ENCODE measurements around the gene TFAP2A. TPM values are rescaled to one million over a fixed set of nuclear protein-coding genes. Genes with fewer than 3 reads are reported as not detected.
A peak's percentile ranks its signal among the peaks of the same experiment; 100 is the strongest.

TFAP2A gene
- polyA plus RNA-seq, 2 donors = 20.9 to 28.8 TPM

DNA sequence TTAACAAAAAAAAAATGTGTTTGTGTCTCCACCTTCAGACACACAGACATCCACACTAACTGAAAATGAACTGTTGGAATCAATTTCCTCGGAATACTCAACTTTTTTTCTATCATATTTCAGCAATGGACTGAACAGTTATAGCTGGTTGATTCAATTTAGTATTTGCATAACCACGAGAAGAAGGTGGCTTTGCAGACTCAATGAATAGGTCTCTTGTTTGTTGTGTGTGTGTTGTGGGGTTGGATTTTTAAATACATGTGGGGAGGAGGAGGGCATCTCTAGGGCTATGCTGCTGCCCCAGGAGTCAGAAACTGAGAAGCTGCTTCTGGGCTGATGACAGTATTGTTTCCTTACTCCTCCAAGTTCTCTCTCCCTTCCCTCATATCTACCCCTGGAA lies 28.7 kb downstream of the TFAP2A start:
- 17 to 30% methylated on average over 2 of the region's 2 CpGs for WGBS, 2 donors
- peaks cover 0 to 5% of the 10 kb centered on the region in 2 donors for H3K9me3 ChIP-seq (ENCODE audit: control insufficient read depth in 2 of 2, insufficient read depth in 1 of 2, low read depth in 1 of 2, low read length in 1 of 2)
- no peaks in the 10 kb centered on the region for H3K36me3 ChIP-seq (ENCODE audit: control insufficient read depth in 2 of 2, insufficient read depth in 2 of 2, low read length in 1 of 2)
- H3K27ac ChIP-seq (ENCODE audit: low read depth in 2 of 2, low read length in 1 of 2) = no peak overlapping the region
- no peak overlapping the region for H3K4me3 ChIP-seq (ENCODE audit: low read depth in 1 of 2, low read length in 2 of 2)
- peaks cover 0 to 3% of the 10 kb centered on the region in 2 donors for H3K27me3 ChIP-seq (ENCODE audit: control insufficient read depth in 1 of 2, insufficient read depth in 2 of 2, low read length in 2 of 2)
- peaks cover 4 to 5% of the 10 kb centered on the region in 2 donors for H3K4me1 ChIP-seq (ENCODE audit: control insufficient read depth in 2 of 2, insufficient read depth in 2 of 2, low read length in 1 of 2)

DNA sequence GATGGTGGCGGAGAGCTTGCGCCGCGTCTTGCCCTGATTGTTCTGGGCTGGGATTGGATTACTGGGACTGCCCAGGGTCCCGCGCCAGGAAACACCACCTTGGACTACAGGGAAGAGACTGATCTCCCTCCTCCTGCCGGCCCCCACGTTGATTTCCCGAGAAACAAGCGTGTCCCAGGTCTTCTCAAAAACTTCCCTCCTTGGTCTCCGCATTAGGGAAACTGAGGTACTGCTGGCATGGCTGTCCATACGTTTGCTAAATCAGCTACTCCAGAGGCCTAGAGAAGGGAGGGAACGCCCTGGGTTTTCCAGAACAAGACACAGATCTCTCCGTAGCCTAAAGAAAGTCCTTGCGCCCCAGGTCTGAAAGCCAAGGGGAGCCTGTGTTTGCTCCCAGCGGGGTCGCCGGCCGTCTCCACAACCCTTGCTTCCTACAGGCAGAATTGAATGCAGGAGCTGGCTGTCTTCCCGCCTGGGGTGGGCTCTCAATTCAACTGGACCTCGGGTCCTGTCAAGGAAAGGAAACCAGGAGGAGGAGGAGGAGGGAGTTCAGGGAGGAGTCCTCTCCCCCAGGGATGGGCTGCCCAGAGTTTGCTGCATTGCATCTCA lies 29.2 kb downstream of the TFAP2A start:
- Histone ChIP-seq H3K27ac (ENCODE audit: low read depth in 2 of 2, low read length in 1 of 2) (no peak overlapping the region), H3K4me3 (ENCODE audit: low read depth in 1 of 2, low read length in 2 of 2) (no peak overlapping the region), H3K36me3 (ENCODE audit: control insufficient read depth in 2 of 2, insufficient read depth in 2 of 2, low read length in 1 of 2) (no peaks in the 10 kb centered on the region), H3K9me3 (ENCODE audit: control insufficient read depth in 2 of 2, insufficient read depth in 1 of 2, low read depth in 1 of 2, low read length in 1 of 2) (peaks cover 0 to 5% of the 10 kb centered on the region in 2 donors), H3K4me1 (ENCODE audit: control insufficient read depth in 2 of 2, insufficient read depth in 2 of 2, low read length in 1 of 2) (peaks cover 4 to 5% of the 10 kb centered on the region in 2 donors), H3K27me3 (ENCODE audit: control insufficient read depth in 1 of 2, insufficient read depth in 2 of 2, low read length in 2 of 2) (peaks cover 0 to 3% of the 10 kb centered on the region in 2 donors)
- WGBS, 2 donors = 31 to 48% methylated on average over 21 of the region's 21 CpGs

DNA sequence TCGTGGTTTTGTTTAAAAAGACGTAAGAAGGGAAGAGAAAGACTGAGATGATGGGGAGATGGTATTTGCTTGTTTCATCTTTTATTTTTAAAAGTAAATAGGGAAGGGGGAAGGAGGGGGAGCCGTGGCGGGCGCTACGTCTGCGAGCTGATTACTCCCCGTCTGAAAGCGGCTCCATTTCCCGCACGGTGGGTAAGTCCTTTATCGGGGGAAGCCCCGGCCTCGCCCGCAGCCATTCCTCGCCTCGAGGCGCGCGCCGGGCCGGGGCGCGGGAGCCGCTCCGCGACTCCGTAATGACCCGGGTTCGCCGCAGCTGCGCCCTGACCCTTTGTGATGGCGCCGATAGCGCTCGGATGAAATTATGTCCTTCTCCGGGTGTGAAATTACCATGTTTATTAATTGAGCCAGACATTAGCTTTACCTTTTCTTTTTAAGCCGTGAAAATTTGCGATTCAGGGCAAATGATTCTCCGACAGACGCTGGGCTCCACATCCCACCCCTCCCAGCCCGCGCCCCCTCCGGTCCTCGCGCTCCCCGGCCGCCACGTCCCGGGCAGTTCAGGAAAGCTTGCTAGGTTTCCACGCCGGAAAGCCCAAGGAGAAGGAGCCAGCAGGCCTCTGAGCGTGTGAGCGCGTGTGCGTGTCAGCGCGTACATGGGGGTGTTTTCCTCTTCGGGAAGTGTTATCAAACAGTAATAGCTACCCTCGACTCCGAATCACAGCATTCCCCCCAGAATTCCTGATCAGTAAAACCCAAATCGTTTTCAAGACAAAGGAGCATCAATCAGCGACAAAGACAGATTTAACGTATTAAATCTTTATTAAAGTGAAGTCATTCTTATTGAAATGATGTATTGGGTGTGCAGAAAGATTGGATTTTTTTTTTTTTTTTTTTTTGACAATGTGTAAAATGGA lies 30.0 kb downstream of the TFAP2A start:
- Histone ChIP-seq H3K36me3 (ENCODE audit: control insufficient read depth in 2 of 2, insufficient read depth in 2 of 2, low read length in 1 of 2) (no peaks in the 10 kb centered on the region), H3K4me1 (ENCODE audit: control insufficient read depth in 2 of 2, insufficient read depth in 2 of 2, low read length in 1 of 2) (peaks cover 4 to 5% of the 10 kb centered on the region in 2 donors), H3K4me3 (ENCODE audit: low read depth in 1 of 2, low read length in 2 of 2) (peak overlapping the region in 1 of 2 donors; percentile 51), H3K9me3 (ENCODE audit: control insufficient read depth in 2 of 2, insufficient read depth in 1 of 2, low read depth in 1 of 2, low read length in 1 of 2) (peaks cover 0 to 5% of the 10 kb centered on the region in 2 donors), H3K27me3 (ENCODE audit: control insufficient read depth in 1 of 2, insufficient read depth in 2 of 2, low read length in 2 of 2) (peaks cover 0 to 3% of the 10 kb centered on the region in 2 donors), H3K27ac (ENCODE audit: low read depth in 2 of 2, low read length in 1 of 2) (no peak overlapping the region)
- 15 to 24% methylated on average over 64 of the region's 64 CpGs for WGBS, 2 donors

DNA sequence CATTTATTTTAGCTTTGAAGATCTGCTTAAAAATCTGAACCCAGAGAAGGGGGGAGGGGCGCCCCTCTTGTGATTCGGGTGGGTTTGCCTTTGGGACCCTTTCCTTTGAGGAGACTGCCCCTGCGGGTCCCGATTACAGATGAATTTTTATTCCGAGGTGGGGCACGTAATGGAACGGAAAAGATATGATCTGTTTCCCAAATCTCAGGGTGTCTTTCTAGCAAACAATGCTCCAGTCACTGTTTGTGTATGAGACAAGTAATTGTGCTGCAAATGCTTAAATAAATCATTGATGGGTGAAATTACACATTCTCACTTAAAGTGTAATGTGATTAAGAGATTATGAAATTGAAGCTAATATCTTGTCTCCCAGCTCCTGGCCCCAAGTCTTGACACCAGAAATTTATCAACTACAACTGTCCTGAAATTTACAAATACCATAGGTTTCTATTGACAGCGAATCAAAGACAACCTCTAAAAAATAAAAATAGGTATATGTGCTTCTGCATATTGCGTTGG lies 30.7 kb downstream of the TFAP2A start:
- Histone ChIP-seq H3K27ac (ENCODE audit: low read depth in 2 of 2, low read length in 1 of 2) (no peak overlapping the region), H3K4me1 (ENCODE audit: control insufficient read depth in 2 of 2, insufficient read depth in 2 of 2, low read length in 1 of 2) (peaks cover 4 to 5% of the 10 kb centered on the region in 2 donors), H3K27me3 (ENCODE audit: control insufficient read depth in 1 of 2, insufficient read depth in 2 of 2, low read length in 2 of 2) (no peaks in the 10 kb centered on the region), H3K9me3 (ENCODE audit: control insufficient read depth in 2 of 2, insufficient read depth in 1 of 2, low read depth in 1 of 2, low read length in 1 of 2) (peaks cover 0 to 5% of the 10 kb centered on the region in 2 donors), H3K36me3 (ENCODE audit: control insufficient read depth in 2 of 2, insufficient read depth in 2 of 2, low read length in 1 of 2) (no peaks in the 10 kb centered on the region), H3K4me3 (ENCODE audit: low read depth in 1 of 2, low read length in 2 of 2) (peak overlapping the region in 1 of 2 donors; percentile 51)
- WGBS, 2 donors = 7 to 9% methylated on average over 9 of the region's 9 CpGs

DNA sequence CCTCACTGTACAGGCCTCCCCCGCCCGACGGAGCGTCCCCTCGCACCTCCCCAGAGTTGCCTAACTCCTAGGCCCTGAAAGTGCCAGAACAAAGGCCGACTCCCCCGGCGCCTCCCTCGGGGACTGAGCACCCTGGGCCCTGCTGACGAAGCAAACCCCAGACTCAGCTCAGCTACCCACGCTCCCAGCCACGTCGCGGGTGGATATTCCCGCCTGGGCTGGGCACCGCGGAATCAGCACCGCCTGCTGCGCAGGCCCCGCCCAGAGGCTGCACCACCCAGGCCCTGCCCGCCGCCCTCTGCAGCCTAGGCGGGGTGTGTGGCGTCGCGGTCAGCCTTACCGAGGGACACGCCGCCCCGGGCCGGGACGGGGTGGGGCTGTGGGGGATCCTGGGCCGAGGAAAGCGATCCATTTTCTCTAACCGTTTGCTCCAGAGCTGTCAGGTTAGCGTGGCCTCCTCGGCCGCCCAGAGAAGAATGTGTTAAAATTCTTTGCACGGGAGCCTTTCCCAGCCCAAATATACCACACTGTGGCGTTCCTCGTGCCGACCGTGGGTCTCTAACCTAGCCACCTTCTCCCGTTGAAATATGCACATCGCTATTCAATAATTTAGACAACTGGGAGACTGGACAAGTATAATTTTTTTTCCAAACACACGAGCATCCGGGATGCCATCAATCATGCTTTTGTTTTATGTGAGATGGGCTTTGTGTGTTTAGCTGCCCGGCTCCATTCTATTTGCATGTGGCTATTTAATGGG lies 31.4 kb downstream of the TFAP2A start:
- Histone ChIP-seq H3K27me3 (ENCODE audit: control insufficient read depth in 1 of 2, insufficient read depth in 2 of 2, low read length in 2 of 2) (no peaks in the 10 kb centered on the region), H3K36me3 (ENCODE audit: control insufficient read depth in 2 of 2, insufficient read depth in 2 of 2, low read length in 1 of 2) (no peaks in the 10 kb centered on the region), H3K27ac (ENCODE audit: low read depth in 2 of 2, low read length in 1 of 2) (no peak overlapping the region), H3K9me3 (ENCODE audit: control insufficient read depth in 2 of 2, insufficient read depth in 1 of 2, low read depth in 1 of 2, low read length in 1 of 2) (peaks cover 0 to 5% of the 10 kb centered on the region in 2 donors), H3K4me1 (ENCODE audit: control insufficient read depth in 2 of 2, insufficient read depth in 2 of 2, low read length in 1 of 2) (peaks cover 4 to 5% of the 10 kb centered on the region in 2 donors), H3K4me3 (ENCODE audit: low read depth in 1 of 2, low read length in 2 of 2) (peak overlapping the region; percentile 45 to 51)
- 4% methylated on average over 48 of the region's 48 CpGs for WGBS, 2 donors

DNA sequence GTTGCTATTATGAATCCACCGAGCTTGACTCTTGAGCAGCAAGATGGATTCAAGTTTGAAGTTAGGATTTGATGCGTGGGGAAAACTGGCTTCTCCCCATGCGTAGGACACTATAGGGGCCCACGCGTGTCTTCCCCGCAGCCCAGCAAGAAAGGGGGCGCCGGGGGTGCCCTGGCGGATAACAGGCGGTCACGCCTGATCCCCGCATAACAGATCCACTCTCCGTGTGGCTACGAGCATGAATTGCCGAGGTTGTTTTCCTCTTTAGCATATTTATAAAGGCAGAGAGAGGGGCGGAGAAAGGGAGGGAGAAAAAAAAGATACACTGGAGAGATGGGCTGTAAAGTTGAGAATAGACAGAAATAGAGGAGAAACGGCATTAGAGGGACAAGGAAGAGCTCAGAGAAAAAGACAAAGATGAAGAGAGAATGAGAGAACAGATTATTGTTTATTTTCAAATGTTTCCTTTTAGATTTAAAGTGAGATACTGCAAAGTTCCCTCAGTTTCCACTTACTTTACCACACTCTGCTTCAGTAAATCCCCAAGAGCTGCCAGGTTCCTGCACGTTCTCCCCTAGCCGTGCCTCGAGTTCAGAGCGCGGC lies 32.0 kb downstream of the TFAP2A start:
- peaks cover 0 to 5% of the 10 kb centered on the region in 2 donors for H3K9me3 ChIP-seq (ENCODE audit: control insufficient read depth in 2 of 2, insufficient read depth in 1 of 2, low read depth in 1 of 2, low read length in 1 of 2)
- 22 to 33% methylated on average over 22 of the region's 22 CpGs for WGBS, 2 donors
- H3K4me3 ChIP-seq (ENCODE audit: low read depth in 1 of 2, low read length in 2 of 2) = peak overlapping the region; percentile 45 to 51
- H3K27me3 ChIP-seq (ENCODE audit: control insufficient read depth in 1 of 2, insufficient read depth in 2 of 2, low read length in 2 of 2) = no peaks in the 10 kb centered on the region
- no peaks in the 10 kb centered on the region for H3K36me3 ChIP-seq (ENCODE audit: control insufficient read depth in 2 of 2, insufficient read depth in 2 of 2, low read length in 1 of 2)
- no peak overlapping the region for H3K27ac ChIP-seq (ENCODE audit: low read depth in 2 of 2, low read length in 1 of 2)
- H3K4me1 ChIP-seq (ENCODE audit: control insufficient read depth in 2 of 2, insufficient read depth in 2 of 2, low read length in 1 of 2) = peaks cover 4 to 5% of the 10 kb centered on the region in 2 donors

DNA sequence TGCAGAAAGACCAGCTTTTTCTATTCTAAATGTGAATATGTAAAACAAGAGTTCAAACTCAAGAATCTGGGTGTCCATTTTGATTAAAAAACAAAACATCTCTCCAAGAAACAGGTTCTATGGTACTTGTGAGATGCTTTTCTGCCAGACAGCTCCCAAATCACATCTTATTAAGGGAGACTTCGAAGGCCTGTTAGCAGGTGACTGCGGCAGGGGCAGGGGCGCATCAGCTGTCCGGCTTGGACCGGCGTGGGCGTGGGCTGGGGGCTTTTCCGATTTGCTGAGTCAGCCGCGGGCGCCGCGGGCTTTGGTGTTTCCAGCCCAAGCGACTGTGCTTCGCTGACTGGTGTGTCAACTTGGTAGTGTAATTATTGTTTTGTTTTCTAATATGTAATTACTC lies 32.6 kb downstream of the TFAP2A start:
- Histone ChIP-seq H3K9me3 (ENCODE audit: control insufficient read depth in 2 of 2, insufficient read depth in 1 of 2, low read depth in 1 of 2, low read length in 1 of 2) (peaks cover 0 to 5% of the 10 kb centered on the region in 2 donors), H3K27me3 (ENCODE audit: control insufficient read depth in 1 of 2, insufficient read depth in 2 of 2, low read length in 2 of 2) (no peaks in the 10 kb centered on the region), H3K4me1 (ENCODE audit: control insufficient read depth in 2 of 2, insufficient read depth in 2 of 2, low read length in 1 of 2) (peaks cover 4 to 5% of the 10 kb centered on the region in 2 donors), H3K27ac (ENCODE audit: low read depth in 2 of 2, low read length in 1 of 2) (no peak overlapping the region), H3K4me3 (ENCODE audit: low read depth in 1 of 2, low read length in 2 of 2) (no peak overlapping the region), H3K36me3 (ENCODE audit: control insufficient read depth in 2 of 2, insufficient read depth in 2 of 2, low read length in 1 of 2) (no peaks in the 10 kb centered on the region)
- 44 to 55% methylated on average over 15 of the region's 15 CpGs for WGBS, 2 donors

DNA sequence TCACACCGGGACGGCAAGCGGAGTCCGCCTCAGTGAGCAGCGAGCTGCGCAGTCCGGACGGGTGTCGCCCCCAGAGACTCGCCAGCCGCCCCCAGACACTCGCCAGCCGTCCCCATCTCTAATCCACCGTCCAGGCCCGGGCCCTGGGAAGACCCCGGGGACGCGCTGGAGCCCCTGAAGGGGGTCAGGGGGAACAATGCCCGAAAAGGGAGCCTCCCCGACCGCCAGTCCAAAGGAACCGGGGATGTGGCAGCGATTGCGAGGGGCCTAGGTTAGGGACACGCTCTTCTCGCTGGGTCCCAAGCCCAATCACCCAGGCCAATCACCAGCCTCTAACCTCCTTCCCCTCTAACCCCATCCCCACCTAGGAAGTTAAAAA lies 33.1 kb downstream of the TFAP2A start:
- no peak overlapping the region for H3K27ac ChIP-seq (ENCODE audit: low read depth in 2 of 2, low read length in 1 of 2)
- no peak overlapping the region for H3K4me3 ChIP-seq (ENCODE audit: low read depth in 1 of 2, low read length in 2 of 2)
- H3K27me3 ChIP-seq (ENCODE audit: control insufficient read depth in 1 of 2, insufficient read depth in 2 of 2, low read length in 2 of 2) = no peaks in the 10 kb centered on the region

More for the DNA sequence above, 33.1 kb downstream of the TFAP2A start:
- 37 to 57% methylated on average over 21 to 26 of the region's 26 CpGs for WGBS, 2 donors
- peaks cover 0 to 5% of the 10 kb centered on the region in 2 donors for H3K9me3 ChIP-seq (ENCODE audit: control insufficient read depth in 2 of 2, insufficient read depth in 1 of 2, low read depth in 1 of 2, low read length in 1 of 2)
- no peaks in the 10 kb centered on the region for H3K36me3 ChIP-seq (ENCODE audit: control insufficient read depth in 2 of 2, insufficient read depth in 2 of 2, low read length in 1 of 2)
- peaks cover 4 to 5% of the 10 kb centered on the region in 2 donors for H3K4me1 ChIP-seq (ENCODE audit: control insufficient read depth in 2 of 2, insufficient read depth in 2 of 2, low read length in 1 of 2)
